Neural cell (in vitro differentiated cells): ENCODE measurements around the gene COG5. TPM values are rescaled to one million over a fixed set of nuclear protein-coding genes. Genes with fewer than 3 reads are reported as not detected.

Experiments used
- H2AFZ ChIP-seq: fragments of 200-600, 300-800 bp; sonication (generic), shearing (Covaris generic); 2 replicates; pipeline ENCODE4 v1.6.0; 2014; ENCODE audit warnings: low read depth, mild to moderate bottlenecking, antibody characterized with exemption, low read length, moderate library complexity
- H3F3A ChIP-seq: fragments of 200-600 bp; shearing (Covaris generic); 2 replicates; pipeline ENCODE4 v1.6.1; 2016; ENCODE audit warnings: mild to moderate bottlenecking, moderate library complexity, mixed read lengths, antibody characterized with exemption, low read length; ENCODE audit not compliant: insufficient read depth, poor library complexity, severe bottlenecking
- H3K27ac ChIP-seq: fragments of 200-600, 300-800 bp; sonication (generic), shearing (Covaris generic); 2 replicates; pipeline ENCODE4 v1.5.1; 2014; ENCODE audit warnings: mild to moderate bottlenecking, low read length, moderate library complexity
- H3K27me3 ChIP-seq: fragments of 300-800, 200-600 bp; sonication (generic), shearing (Covaris generic); 2 replicates; pipeline ENCODE4 v1.6.0; 2014; ENCODE audit warnings: mild to moderate bottlenecking, low read depth, low read length, moderate library complexity; ENCODE audit not compliant: insufficient read depth
- H3K36me3 ChIP-seq: fragments of 300-800, 200-600 bp; sonication (generic), shearing (Covaris generic); 2 replicates; pipeline ENCODE4 v1.5.1; 2014; ENCODE audit warnings: mild to moderate bottlenecking, antibody characterized with exemption, low read length, moderate library complexity; ENCODE audit not compliant: insufficient read depth
- H3K4me2 ChIP-seq: fragments of 300-800, 200-600 bp; sonication (generic), shearing (Covaris generic); 2 replicates; pipeline ENCODE4 v1.6.0; 2014; ENCODE audit warnings: mild to moderate bottlenecking, low read length
- H3K4me3 ChIP-seq: fragments of 300-800, 200-600 bp; sonication (generic), shearing (Covaris generic); 2 replicates; pipeline ENCODE4 v1.5.1; 2014; ENCODE audit warnings: mild to moderate bottlenecking, low read length, moderate library complexity
- H3K79me2 ChIP-seq: fragments of 200-600 bp; shearing (Covaris generic); replicated peaks from 2 replicates; pipeline ENCODE4 v1.6.0; 2014; ENCODE audit warnings: mild to moderate bottlenecking, low read length, moderate library complexity; ENCODE audit not compliant: insufficient read depth
- H3K9ac ChIP-seq: fragments of 300-800, 200-600 bp; sonication (generic), shearing (Covaris generic); 2 replicates; pipeline ENCODE4 v1.6.1; 2016; ENCODE audit warnings: mild to moderate bottlenecking, low read length, mixed read lengths
- H3K9me2 ChIP-seq: fragments of 200-600 bp; shearing (Covaris generic); 2 replicates; pipeline ENCODE4 v1.6.1; 2016; ENCODE audit warnings: mild to moderate bottlenecking, low read length, mixed read lengths; ENCODE audit not compliant: insufficient read depth
- H3K9me3 ChIP-seq: fragments of 200-600, 300-800 bp; sonication (generic), shearing (Covaris generic); 2 replicates; pipeline ENCODE4 v1.6.1; 2016; ENCODE audit warnings: mild to moderate bottlenecking, mixed run types, low read length, moderate library complexity, mixed read lengths
- H4K20me1 ChIP-seq: fragments of 200-600 bp; shearing (Covaris generic); 2 replicates; pipeline ENCODE4 v1.6.1; 2016; ENCODE audit warnings: mild to moderate bottlenecking, mixed run types; ENCODE audit not compliant: insufficient read depth
- EP300 ChIP-seq: fragments of 450-650 bp; conservative IDR thresholded peaks from 2 replicates; pipeline ENCODE4 v1.6.1; 2014; ENCODE audit warnings: antibody characterized with exemption, mild to moderate bottlenecking, moderate library complexity; ENCODE audit not compliant: poor library complexity, severe bottlenecking
- EZH2 ChIP-seq: fragments of 200-600, 300-800 bp; shearing (Covaris generic), sonication (generic); IDR thresholded peaks from 2 replicates; pipeline ENCODE4 v1.6.1; 2014; ENCODE audit warnings: antibody characterized with exemption, low read length, borderline replicate concordance, mild to moderate bottlenecking; ENCODE audit not compliant: insufficient read depth, poor library complexity, severe bottlenecking
- MXI1 ChIP-seq: fragments of 450-650 bp; conservative IDR thresholded peaks from 2 replicates; pipeline ENCODE4 v1.6.1; 2014; ENCODE audit warnings: antibody characterized with exemption, mild to moderate bottlenecking; ENCODE audit not compliant: poor library complexity, severe bottlenecking
- POLR2AphosphoS5 ChIP-seq: IDR thresholded peaks from 2 replicates; pipeline ENCODE4 v1.6.1; 2012
- RAD21 ChIP-seq: fragments of 450-650 bp; conservative IDR thresholded peaks from 2 replicates; pipeline ENCODE4 v1.6.1; 2014; ENCODE audit warnings: antibody characterized with exemption, mild to moderate bottlenecking, moderate library complexity
- SMC3 ChIP-seq: fragments of 450-650 bp; conservative IDR thresholded peaks from 2 replicates; pipeline ENCODE4 v1.6.1; 2014; ENCODE audit warnings: antibody characterized with exemption, mild to moderate bottlenecking, moderate library complexity; ENCODE audit not compliant: poor library complexity
- TAF1 ChIP-seq: IDR thresholded peaks from 2 replicates; pipeline ENCODE4 v1.6.1; 2012; ENCODE audit warnings: low read depth
- polyA plus RNA-seq: library from polyadenylated mRNA; depleted of rRNA; stranded (reverse); fragments of >200 nt; gene quantifications from 2 replicates; pipeline ENCODE4 v1.2.3, GENCODE V29; 2014
- TF ChIP-seq, protein P1 (sequence below): fragments of 450-650 bp; IDR thresholded peaks from 2 replicates; pipeline ENCODE4 v1.5.1; 2014; ENCODE audit warnings: antibody characterized with exemption, mild to moderate bottlenecking, moderate library complexity; ENCODE audit not compliant: poor library complexity, severe bottlenecking
- TF ChIP-seq, protein P2 (sequence below): IDR thresholded peaks from 2 replicates; pipeline ENCODE4 v1.6.1; 2012; ENCODE audit warnings: borderline replicate concordance

The COG5 gene
- polyA plus RNA-seq, 1 donor from 2014 or later, result 13.3 TPM

DNA sequence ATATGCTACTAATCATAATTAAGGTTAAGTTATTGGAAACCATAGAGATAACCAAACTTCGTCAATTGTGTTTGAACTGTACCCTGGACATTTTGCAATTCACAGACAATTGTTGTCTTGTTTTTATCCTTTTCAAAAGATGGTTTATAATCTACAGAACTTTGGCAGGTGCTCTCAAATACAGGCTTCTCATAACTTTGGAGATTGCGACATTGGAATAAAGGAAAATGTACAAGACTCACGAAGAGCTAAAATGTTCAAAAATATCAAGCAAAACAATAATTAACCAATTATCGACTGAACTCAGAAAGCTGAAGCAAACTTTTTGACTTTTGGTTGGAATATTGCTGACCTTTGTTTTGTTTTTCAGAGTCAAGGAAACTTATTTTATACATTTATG is 182.3 kb downstream of the COG5 start:
- Histone ChIP-seq H3K27me3 (no peaks in the 10 kb centered on the region), H3K4me3 (no peak overlapping the region), H3K9me2 (no peaks in the 10 kb centered on the region), H3K9me3 (no peaks in the 10 kb centered on the region), H3K36me3 (no peaks in the 10 kb centered on the region), H3K9ac (no peak overlapping the region), H3K4me2 (no peak overlapping the region), H4K20me1 (no peaks in the 10 kb centered on the region), H3K27ac (no peak overlapping the region), H3K79me2 (no peaks in the 10 kb centered on the region), H3F3A (no peaks in the 10 kb centered on the region), H2AFZ (no peak overlapping the region)
- TF ChIP-seq, protein P1, sequence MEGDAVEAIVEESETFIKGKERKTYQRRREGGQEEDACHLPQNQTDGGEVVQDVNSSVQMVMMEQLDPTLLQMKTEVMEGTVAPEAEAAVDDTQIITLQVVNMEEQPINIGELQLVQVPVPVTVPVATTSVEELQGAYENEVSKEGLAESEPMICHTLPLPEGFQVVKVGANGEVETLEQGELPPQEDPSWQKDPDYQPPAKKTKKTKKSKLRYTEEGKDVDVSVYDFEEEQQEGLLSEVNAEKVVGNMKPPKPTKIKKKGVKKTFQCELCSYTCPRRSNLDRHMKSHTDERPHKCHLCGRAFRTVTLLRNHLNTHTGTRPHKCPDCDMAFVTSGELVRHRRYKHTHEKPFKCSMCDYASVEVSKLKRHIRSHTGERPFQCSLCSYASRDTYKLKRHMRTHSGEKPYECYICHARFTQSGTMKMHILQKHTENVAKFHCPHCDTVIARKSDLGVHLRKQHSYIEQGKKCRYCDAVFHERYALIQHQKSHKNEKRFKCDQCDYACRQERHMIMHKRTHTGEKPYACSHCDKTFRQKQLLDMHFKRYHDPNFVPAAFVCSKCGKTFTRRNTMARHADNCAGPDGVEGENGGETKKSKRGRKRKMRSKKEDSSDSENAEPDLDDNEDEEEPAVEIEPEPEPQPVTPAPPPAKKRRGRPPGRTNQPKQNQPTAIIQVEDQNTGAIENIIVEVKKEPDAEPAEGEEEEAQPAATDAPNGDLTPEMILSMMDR, result no peak
- no peak for TF ChIP-seq EZH2
- no peak for TF ChIP-seq MXI1
- no peak for TF ChIP-seq SMC3
- TF ChIP-seq, protein P2, sequence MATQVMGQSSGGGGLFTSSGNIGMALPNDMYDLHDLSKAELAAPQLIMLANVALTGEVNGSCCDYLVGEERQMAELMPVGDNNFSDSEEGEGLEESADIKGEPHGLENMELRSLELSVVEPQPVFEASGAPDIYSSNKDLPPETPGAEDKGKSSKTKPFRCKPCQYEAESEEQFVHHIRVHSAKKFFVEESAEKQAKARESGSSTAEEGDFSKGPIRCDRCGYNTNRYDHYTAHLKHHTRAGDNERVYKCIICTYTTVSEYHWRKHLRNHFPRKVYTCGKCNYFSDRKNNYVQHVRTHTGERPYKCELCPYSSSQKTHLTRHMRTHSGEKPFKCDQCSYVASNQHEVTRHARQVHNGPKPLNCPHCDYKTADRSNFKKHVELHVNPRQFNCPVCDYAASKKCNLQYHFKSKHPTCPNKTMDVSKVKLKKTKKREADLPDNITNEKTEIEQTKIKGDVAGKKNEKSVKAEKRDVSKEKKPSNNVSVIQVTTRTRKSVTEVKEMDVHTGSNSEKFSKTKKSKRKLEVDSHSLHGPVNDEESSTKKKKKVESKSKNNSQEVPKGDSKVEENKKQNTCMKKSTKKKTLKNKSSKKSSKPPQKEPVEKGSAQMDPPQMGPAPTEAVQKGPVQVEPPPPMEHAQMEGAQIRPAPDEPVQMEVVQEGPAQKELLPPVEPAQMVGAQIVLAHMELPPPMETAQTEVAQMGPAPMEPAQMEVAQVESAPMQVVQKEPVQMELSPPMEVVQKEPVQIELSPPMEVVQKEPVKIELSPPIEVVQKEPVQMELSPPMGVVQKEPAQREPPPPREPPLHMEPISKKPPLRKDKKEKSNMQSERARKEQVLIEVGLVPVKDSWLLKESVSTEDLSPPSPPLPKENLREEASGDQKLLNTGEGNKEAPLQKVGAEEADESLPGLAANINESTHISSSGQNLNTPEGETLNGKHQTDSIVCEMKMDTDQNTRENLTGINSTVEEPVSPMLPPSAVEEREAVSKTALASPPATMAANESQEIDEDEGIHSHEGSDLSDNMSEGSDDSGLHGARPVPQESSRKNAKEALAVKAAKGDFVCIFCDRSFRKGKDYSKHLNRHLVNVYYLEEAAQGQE, result no peak
- TF ChIP-seq EP300, result no peak
- no peak for TF ChIP-seq TAF1
- no peak for TF ChIP-seq RAD21
- TF ChIP-seq POLR2AphosphoS5, result no peak

DNA sequence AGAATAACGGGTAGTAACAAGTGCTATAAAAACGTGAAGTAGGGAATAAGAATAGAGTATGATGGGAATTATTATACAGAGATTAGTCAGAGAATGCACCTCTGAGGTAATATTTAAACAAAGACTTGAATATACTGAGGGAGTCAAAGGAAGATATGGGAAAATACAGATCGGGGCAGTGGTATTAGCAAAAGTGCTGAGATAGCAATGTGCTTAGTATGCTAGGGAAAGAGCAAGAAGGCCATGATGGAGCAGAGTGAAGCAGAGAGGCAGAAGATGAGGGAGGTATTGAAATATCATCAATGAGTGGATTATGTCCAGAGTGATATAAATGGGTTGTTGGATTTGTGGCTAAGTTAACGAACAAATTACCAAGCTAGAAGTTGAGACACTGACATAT is 190.4 kb downstream of the COG5 start:
- H4K20me1 ChIP-seq, result no peaks in the 10 kb centered on the region
- TF ChIP-seq, protein P2, result no peak
- TF ChIP-seq POLR2AphosphoS5 (no peak), MXI1 (no peak), SMC3 (no peak), EZH2 (no peak), EP300 (no peak), RAD21 (no peak)
- TF ChIP-seq, protein P1, result no peak
- H3K4me3 ChIP-seq, result no peak overlapping the region
- no peaks in the 10 kb centered on the region for H3K9me3 ChIP-seq
- no peak overlapping the region for H3K9ac ChIP-seq
- no peak overlapping the region for H3K27ac ChIP-seq
- no peaks in the 10 kb centered on the region for H3K36me3 ChIP-seq
- no peak overlapping the region for H2AFZ ChIP-seq
- no peaks in the 10 kb centered on the region for H3F3A ChIP-seq
- H3K27me3 ChIP-seq, result no peaks in the 10 kb centered on the region
- no peak overlapping the region for H3K4me2 ChIP-seq
- no peaks in the 10 kb centered on the region for H3K9me2 ChIP-seq
- no peaks in the 10 kb centered on the region for H3K79me2 ChIP-seq
